ENCODE results near the gene OGFOD3. TPM values are rescaled to one million over a fixed set of nuclear protein-coding genes. Genes with fewer than 3 reads are reported as not detected.

Gene OGFOD3
- total RNA-seq, 1 donor = 25.3 TPM

- no peaks in the 10 kb centered on the region for H3K9me3 ChIP-seq (ENCODE audit: low read depth, low read length)
Measured at GRCh38 chr17:82346342-82347300, 71.8 kb downstream of the OGFOD3 start.

GRCh38 chr17:82345151-82345976 is 73.0 kb downstream of the OGFOD3 start:
- Histone ChIP-seq H3K27me3 (ENCODE audit: insufficient read depth, low read length) (peaks cover 21% of the 10 kb centered on the region), H3K79me2 (ENCODE audit: insufficient read depth, low read length) (no peaks in the 10 kb centered on the region), H3K27ac (ENCODE audit: low read depth, low read length) (no peak overlapping the region), H3K4me1 (ENCODE audit: insufficient read depth, low read length) (no peaks in the 10 kb centered on the region), H3K36me3 (ENCODE audit: insufficient read depth, low read length) (no peaks in the 10 kb centered on the region), H4K20me1 (ENCODE audit: insufficient read depth, low read length) (no peaks in the 10 kb centered on the region), H3K9me3 (ENCODE audit: low read depth, low read length) (no peaks in the 10 kb centered on the region), H3K4me3 (ENCODE audit: insufficient read depth, low read length) (no peak overlapping the region), H2AFZ (ENCODE audit: low read length) (no peak overlapping the region), H3K4me2 (ENCODE audit: insufficient read depth, low read length) (no peak overlapping the region)
- TF ChIP-seq CTCF (IDR thresholded peaks at IDR 0.05; ENCODE audit: extremely low read depth, low read depth, low read length) = no peak
- DNase-seq (ENCODE audit: insufficient read length, low spot score, missing footprints) = peak; percentile 59

More at GRCh38 chr17:82346342-82347300, 71.8 kb downstream of the OGFOD3 start:
- Histone ChIP-seq H3K36me3 (ENCODE audit: insufficient read depth, low read length) (no peaks in the 10 kb centered on the region), H3K27me3 (ENCODE audit: insufficient read depth, low read length) (peaks cover 24% of the 10 kb centered on the region), H3K79me2 (ENCODE audit: insufficient read depth, low read length) (no peaks in the 10 kb centered on the region), H3K4me3 (ENCODE audit: insufficient read depth, low read length) (no peak overlapping the region), H2AFZ (ENCODE audit: low read length) (no peak overlapping the region), H3K27ac (ENCODE audit: low read depth, low read length) (no peak overlapping the region), H4K20me1 (ENCODE audit: insufficient read depth, low read length) (no peaks in the 10 kb centered on the region), H3K4me2 (ENCODE audit: insufficient read depth, low read length) (no peak overlapping the region), H3K4me1 (ENCODE audit: insufficient read depth, low read length) (no peaks in the 10 kb centered on the region)
- peak; percentile 35 for DNase-seq (ENCODE audit: insufficient read length, low spot score, missing footprints)
- TF ChIP-seq CTCF (IDR thresholded peaks at IDR 0.05; ENCODE audit: extremely low read depth, low read depth, low read length) = no peak

- H3K79me2 ChIP-seq (ENCODE audit: insufficient read depth, low read length) = no peaks in the 10 kb centered on the region
- no peak overlapping the region for H3K27ac ChIP-seq (ENCODE audit: low read depth, low read length)
- H4K20me1 ChIP-seq (ENCODE audit: insufficient read depth, low read length) = no peaks in the 10 kb centered on the region
- DNase-seq (ENCODE audit: insufficient read length, low spot score, missing footprints) = peak; percentile 71
- H3K36me3 ChIP-seq (ENCODE audit: insufficient read depth, low read length) = no peaks in the 10 kb centered on the region
- H2AFZ ChIP-seq (ENCODE audit: low read length) = no peak overlapping the region
- H3K4me1 ChIP-seq (ENCODE audit: insufficient read depth, low read length) = peaks cover 3% of the 10 kb centered on the region
- peaks cover 16% of the 10 kb centered on the region for H3K27me3 ChIP-seq (ENCODE audit: insufficient read depth, low read length)
- no peaks in the 10 kb centered on the region for H3K9me3 ChIP-seq (ENCODE audit: low read depth, low read length)
- no peak overlapping the region for H3K4me3 ChIP-seq (ENCODE audit: insufficient read depth, low read length)
- no peak overlapping the region for H3K4me2 ChIP-seq (ENCODE audit: insufficient read depth, low read length)
- no peak for TF ChIP-seq CTCF (IDR thresholded peaks at IDR 0.05; ENCODE audit: extremely low read depth, low read depth, low read length)
Measured at GRCh38 chr17:82344175-82344907, 74.0 kb downstream of the OGFOD3 start.

Data from osteoblast (primary cell).